Panc1 (cell line): ENCODE measurements around the gene FUBP3. TPM values are rescaled to one million over a fixed set of nuclear protein-coding genes. Genes with fewer than 3 reads are reported as not detected.
A peak's percentile ranks its signal among the peaks of the same experiment; 100 is the strongest.

Source experiments
- ATAC-seq: fragments of 200-7000 bp; cut with Tn5 transposase; 2 replicates; pipeline ENCODE4 v1.9.1; 2020; ENCODE audit warnings: mild to moderate bottlenecking, moderate library complexity
- BruUV-seq: library from RNA; stranded (reverse); fragments of 400-500 nt; replicated peaks from 2 replicates; lab custom pipeline; 2021; lab: Mats Ljungman, UMichigan
- CTCF ChIA-PET: fragments of 300-600 bp; sonication (Branson Sonifier 250); formaldehyde crosslinking; loops from one replicate; lab custom pipeline; 2022; ENCODE audit warnings: antibody characterized with exemption; lab: Charles Lee
- POLR2A ChIA-PET: fragments of 300-600 bp; sonication (Branson Sonifier 250); formaldehyde crosslinking; loops from one replicate; lab custom pipeline; 2022; ENCODE audit warnings: antibody characterized with exemption; lab: Charles Lee
- DNase-seq: peaks from one replicate; pipeline ENCODE4 v3.0.0-alpha.2; 2010; ENCODE audit warnings: low read depth, low spot score
- H3K27ac ChIP-seq: 2 replicates; pipeline ENCODE4 v1.5.1; 2011; ENCODE audit warnings: mild to moderate bottlenecking, low read length, inconsistent platforms
- H3K27me3 ChIP-seq: fragments of 200-500 bp; sonication (Bioruptor generic); 2 replicates; pipeline ENCODE4 v1.6.0; 2014; ENCODE audit warnings: low read length, inconsistent platforms; ENCODE audit not compliant: control insufficient read depth, insufficient read depth
- H3K36me3 ChIP-seq: fragments of 200-500 bp; sonication (Bioruptor generic); 2 replicates; pipeline ENCODE4 v1.5.1; 2014; ENCODE audit warnings: inconsistent platforms, mild to moderate bottlenecking, low read length, moderate library complexity; ENCODE audit not compliant: control insufficient read depth, insufficient read depth
- H3K4me1 ChIP-seq: 2 replicates; pipeline ENCODE4 v1.5.1; 2011; ENCODE audit warnings: inconsistent platforms, mild to moderate bottlenecking, low read length, moderate library complexity; ENCODE audit not compliant: control insufficient read depth, insufficient read depth
- H3K4me3 ChIP-seq, 2 experiments: 2 replicates each; pipeline ENCODE4 v1.5.1; 2011 to 2012; ENCODE audit warnings: low read depth in 2 of 2, low read length in 2 of 2, mild to moderate bottlenecking in 2 of 2, inconsistent platforms in 1 of 2, moderate library complexity in 1 of 2
- H3K9me3 ChIP-seq: fragments of 200-500 bp; sonication (Bioruptor generic); 2 replicates; pipeline ENCODE4 v1.5.1; 2014; ENCODE audit warnings: low read depth, mild to moderate bottlenecking, inconsistent platforms, low read length, moderate library complexity; ENCODE audit not compliant: control insufficient read depth, insufficient read depth
- POLR2AphosphoS5 ChIP-seq: IDR thresholded peaks from 2 replicates; pipeline ENCODE4 v1.6.1; 2012; ENCODE audit warnings: mild to moderate bottlenecking, low read depth, low read length, moderate library complexity
- SIN3A ChIP-seq: IDR thresholded peaks from 2 replicates; pipeline ENCODE4 v1.6.1; 2012; ENCODE audit warnings: low read depth, mild to moderate bottlenecking, low read length, moderate library complexity, borderline replicate concordance; ENCODE audit not compliant: insufficient read depth
- TCF7L2 ChIP-seq: IDR thresholded peaks from 2 replicates; pipeline ENCODE4 v1.6.1; 2011; ENCODE audit warnings: mild to moderate bottlenecking, low read depth, low read length, inconsistent platforms
- in situ Hi-C: cut with HindIII; loops from 2 replicates; pipeline ENCODE4 v1.10.0; 2016; ENCODE audit warnings: low sequenced_read_pairs, low pct_unique_long_range_greater_than_20kb
- intact Hi-C: fragments of 100-400 bp; cut with micrococcal nuclease; formaldehyde crosslinking; loops from one replicate; pipeline ENCODE4 v1.10.0; 2022; ENCODE audit not compliant: unreplicated experiment
- total RNA-seq: library from RNA; stranded (reverse); gene quantifications from one replicate; pipeline ENCODE4 v1.2.1, GENCODE V29; 2021; ENCODE audit not compliant: unreplicated experiment
- TF ChIP-seq, protein P1 (sequence below): fragments of 450-650 bp; IDR thresholded peaks from 2 replicates; pipeline ENCODE4 v1.5.1; 2017; ENCODE audit warnings: mild to moderate bottlenecking
- TF ChIP-seq, protein P2 (sequence below), 2 experiments: IDR thresholded peaks; 2 replicates each; pipeline ENCODE4 v1.6.1; 2011 to 2012; ENCODE audit warnings: low read depth in 2 of 2, control low read depth in 1 of 2, low read length in 1 of 2, mild to moderate bottlenecking in 1 of 2, moderate library complexity in 1 of 2; ENCODE audit not compliant: insufficient read depth in 1 of 2

Gene FUBP3
- total RNA-seq, 1 experiment from 2014 or later = 46.6 TPM

DNA sequence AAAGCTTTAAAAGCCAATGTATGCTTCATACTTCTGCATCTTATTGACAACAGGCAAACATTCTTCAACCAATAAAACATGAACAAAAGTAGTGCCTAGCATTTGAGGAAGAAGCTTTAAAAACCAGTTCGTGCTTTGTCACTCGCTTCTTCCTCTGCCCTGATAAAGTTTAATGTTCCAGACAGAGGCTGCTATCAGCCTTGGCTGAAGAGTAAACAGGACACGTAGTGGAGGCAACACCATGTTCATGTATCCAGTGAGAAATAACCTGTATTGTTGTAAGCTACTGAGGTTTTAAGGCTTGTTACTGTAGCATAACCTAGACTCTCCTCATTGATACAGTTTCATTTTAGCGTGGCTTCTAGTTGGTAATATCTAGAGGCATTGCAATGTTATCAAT, 3.2 kb upstream of the FUBP3 start:
- no peak for TF ChIP-seq TCF7L2
- no peak for TF ChIP-seq SIN3A
- TF ChIP-seq, protein P1, sequence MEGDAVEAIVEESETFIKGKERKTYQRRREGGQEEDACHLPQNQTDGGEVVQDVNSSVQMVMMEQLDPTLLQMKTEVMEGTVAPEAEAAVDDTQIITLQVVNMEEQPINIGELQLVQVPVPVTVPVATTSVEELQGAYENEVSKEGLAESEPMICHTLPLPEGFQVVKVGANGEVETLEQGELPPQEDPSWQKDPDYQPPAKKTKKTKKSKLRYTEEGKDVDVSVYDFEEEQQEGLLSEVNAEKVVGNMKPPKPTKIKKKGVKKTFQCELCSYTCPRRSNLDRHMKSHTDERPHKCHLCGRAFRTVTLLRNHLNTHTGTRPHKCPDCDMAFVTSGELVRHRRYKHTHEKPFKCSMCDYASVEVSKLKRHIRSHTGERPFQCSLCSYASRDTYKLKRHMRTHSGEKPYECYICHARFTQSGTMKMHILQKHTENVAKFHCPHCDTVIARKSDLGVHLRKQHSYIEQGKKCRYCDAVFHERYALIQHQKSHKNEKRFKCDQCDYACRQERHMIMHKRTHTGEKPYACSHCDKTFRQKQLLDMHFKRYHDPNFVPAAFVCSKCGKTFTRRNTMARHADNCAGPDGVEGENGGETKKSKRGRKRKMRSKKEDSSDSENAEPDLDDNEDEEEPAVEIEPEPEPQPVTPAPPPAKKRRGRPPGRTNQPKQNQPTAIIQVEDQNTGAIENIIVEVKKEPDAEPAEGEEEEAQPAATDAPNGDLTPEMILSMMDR = no peak
- TF ChIP-seq, protein P2, sequence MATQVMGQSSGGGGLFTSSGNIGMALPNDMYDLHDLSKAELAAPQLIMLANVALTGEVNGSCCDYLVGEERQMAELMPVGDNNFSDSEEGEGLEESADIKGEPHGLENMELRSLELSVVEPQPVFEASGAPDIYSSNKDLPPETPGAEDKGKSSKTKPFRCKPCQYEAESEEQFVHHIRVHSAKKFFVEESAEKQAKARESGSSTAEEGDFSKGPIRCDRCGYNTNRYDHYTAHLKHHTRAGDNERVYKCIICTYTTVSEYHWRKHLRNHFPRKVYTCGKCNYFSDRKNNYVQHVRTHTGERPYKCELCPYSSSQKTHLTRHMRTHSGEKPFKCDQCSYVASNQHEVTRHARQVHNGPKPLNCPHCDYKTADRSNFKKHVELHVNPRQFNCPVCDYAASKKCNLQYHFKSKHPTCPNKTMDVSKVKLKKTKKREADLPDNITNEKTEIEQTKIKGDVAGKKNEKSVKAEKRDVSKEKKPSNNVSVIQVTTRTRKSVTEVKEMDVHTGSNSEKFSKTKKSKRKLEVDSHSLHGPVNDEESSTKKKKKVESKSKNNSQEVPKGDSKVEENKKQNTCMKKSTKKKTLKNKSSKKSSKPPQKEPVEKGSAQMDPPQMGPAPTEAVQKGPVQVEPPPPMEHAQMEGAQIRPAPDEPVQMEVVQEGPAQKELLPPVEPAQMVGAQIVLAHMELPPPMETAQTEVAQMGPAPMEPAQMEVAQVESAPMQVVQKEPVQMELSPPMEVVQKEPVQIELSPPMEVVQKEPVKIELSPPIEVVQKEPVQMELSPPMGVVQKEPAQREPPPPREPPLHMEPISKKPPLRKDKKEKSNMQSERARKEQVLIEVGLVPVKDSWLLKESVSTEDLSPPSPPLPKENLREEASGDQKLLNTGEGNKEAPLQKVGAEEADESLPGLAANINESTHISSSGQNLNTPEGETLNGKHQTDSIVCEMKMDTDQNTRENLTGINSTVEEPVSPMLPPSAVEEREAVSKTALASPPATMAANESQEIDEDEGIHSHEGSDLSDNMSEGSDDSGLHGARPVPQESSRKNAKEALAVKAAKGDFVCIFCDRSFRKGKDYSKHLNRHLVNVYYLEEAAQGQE (IDR thresholded peaks at IDR 0.05; ENCODE audit: insufficient read depth in 1 of 2, low read depth in 2 of 2, low read length in 1 of 2) = no peak
- TF ChIP-seq POLR2AphosphoS5 = no peak
- POLR2A ChIA-PET = interaction anchor here (0.6 kb wide), 1 partner anchor 9 kb away, joined by 3 read pairs; no protein-coding TSS in a partner anchor

DNA sequence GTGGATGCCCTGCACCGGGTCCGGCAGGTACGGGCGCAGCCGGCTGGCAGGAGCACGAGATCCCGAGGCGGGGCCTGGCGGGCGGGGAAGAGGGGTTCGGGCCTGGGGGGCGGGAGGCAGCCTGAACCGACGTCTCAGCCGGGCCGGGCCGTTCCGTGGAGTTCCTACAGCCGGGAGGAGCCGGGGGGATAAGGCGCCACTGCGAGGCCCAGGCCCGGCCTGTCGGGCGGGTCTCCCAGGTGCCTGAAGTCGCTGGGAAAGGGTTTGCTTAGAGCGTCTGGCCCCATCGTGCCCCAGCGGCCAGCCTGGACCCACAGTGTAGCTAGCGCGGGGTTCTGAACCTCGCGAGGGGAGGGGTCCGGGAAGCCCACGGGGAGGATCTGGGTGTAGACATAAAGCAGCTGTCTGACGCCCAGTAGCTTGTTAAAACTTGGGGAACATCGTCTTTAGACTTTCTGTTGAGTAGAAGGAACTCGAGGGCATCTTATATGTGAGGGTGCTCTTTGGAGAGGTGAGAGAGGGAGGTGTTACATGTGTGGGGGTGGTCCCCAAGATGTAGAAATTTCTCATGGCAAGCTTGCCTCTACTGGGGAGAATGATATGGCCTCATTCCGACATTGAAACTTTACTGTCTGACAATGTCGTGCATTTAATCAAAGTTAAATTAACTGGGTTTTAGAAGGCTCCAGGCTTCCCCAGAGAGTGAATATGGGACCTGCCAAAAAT, 524 bp downstream of the FUBP3 start:
- H3K9me3 ChIP-seq = no peaks in the 10 kb centered on the region
- no peak for DNase-seq
- no TSS peak for BruUV-seq
- in situ Hi-C loops (no loop called here), intact Hi-C loops (no loop called here)
- POLR2A ChIA-PET = no interaction called here
- peak overlapping the region; percentile 88 for H3K27ac ChIP-seq
- peak; percentile 58 for ATAC-seq
- TF ChIP-seq, protein P2 (IDR thresholded peaks at IDR 0.05; ENCODE audit: insufficient read depth in 1 of 2, low read depth in 2 of 2, low read length in 1 of 2) = no peak
- TF ChIP-seq SIN3A (no peak), TCF7L2 (no peak), POLR2AphosphoS5 (no peak)
- TF ChIP-seq, protein P1 = no peak
- peak overlapping the region; percentile 88 to 92 for H3K4me3 ChIP-seq
- H3K36me3 ChIP-seq = peaks cover 2% of the 10 kb centered on the region; the same call in 1 of the 2 replicates
- peaks cover 8% of the 10 kb centered on the region for H3K4me1 ChIP-seq
- CTCF ChIA-PET = no interaction called here
- no peaks in the 10 kb centered on the region for H3K27me3 ChIP-seq

More for the DNA sequence above, 3.2 kb upstream of the FUBP3 start:
- intact Hi-C loops = no loop called here
- in situ Hi-C loops = no loop called here
- H3K27ac ChIP-seq = no peak overlapping the region
- DNase-seq (no peak), ATAC-seq (no peak)
- no TSS peak for BruUV-seq
- peaks cover 8% of the 10 kb centered on the region for H3K4me1 ChIP-seq
- no peak overlapping the region for H3K4me3 ChIP-seq
- CTCF ChIA-PET = interaction anchor here (0.6 kb wide), 1 partner anchor 22 kb away, joined by 11 read pairs; no protein-coding TSS in a partner anchor
- H3K27me3 ChIP-seq = no peaks in the 10 kb centered on the region
- peaks cover 2% of the 10 kb centered on the region; the same call in 1 of the 2 replicates for H3K36me3 ChIP-seq
- no peaks in the 10 kb centered on the region for H3K9me3 ChIP-seq
